Fibroblast of pulmonary artery (primary cell): ENCODE results near the gene AUTS2.

Experiments used
- DNase-seq: peaks from one replicate; pipeline ENCODE4 v3.0.0-alpha.2; 2010; ENCODE audit warnings: low read depth
- H3K4me3 ChIP-seq: replicated peaks from 2 replicates; pipeline ENCODE4 v1.5.1; 2011; ENCODE audit warnings: low read depth, mild to moderate bottlenecking, control low read depth, low read length, moderate library complexity
- CTCF ChIP-seq: IDR thresholded peaks from 2 replicates; pipeline ENCODE4 v1.5.1; 2011; ENCODE audit warnings: mild to moderate bottlenecking, control low read depth, low read length, inconsistent platforms; ENCODE audit errors: missing control alignments

Gene AUTS2

DNA sequence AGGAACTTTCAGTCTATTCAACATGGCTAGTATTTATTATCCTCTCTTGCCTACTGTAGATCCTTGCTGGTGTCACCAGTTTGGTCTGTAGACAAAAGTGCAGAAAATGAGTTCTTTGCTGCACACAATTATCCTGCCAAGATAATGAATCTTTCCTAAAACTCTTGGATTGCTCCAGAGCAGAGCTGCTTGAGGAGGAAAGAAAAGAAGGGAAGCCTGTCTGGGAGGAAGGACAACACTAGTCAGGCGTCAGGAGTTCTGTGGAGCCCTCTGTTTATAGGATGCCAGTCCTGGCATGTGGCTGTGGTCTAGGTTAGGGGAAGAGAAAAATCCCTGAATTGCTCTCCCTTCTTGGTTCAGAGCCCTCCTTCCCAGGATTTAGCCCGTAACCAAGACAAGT, 1103.7 kb downstream of the AUTS2 start:
- H3K4me3 ChIP-seq: no peak overlapping the region
- DNase-seq: no peak
- TF ChIP-seq CTCF: no peak

GRCh38 chr7:70703785-70704184, 1105.5 kb downstream of the AUTS2 start:
- DNase-seq: no peak
- no peak for TF ChIP-seq CTCF
- no peak overlapping the region for H3K4me3 ChIP-seq

DNA sequence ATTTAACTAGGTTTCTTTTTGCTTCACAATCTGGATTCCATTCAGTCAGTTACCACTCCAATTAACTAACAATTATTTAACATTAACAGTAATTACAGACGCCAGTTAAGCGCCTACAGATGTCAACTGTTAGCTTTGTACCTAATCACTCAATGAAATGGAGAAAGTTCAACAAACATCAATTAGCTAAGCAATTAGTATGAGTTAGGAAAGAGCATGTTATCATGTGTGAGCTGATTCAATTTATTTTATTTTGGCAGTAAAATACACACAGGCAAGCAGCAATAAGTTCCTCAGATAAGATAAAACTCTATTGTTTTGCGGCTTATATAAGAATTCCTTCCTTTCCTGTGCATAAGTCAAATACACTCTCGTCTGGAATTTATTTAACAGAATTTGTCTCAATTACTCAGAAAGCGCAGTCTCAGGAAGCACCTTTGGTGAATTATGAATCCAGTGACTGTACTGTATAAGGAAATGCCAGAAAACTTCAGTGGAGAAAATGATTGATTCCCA, 1106.6 kb downstream of the AUTS2 start:
- H3K4me3 ChIP-seq: no peak overlapping the region
- TF ChIP-seq CTCF: no peak
- DNase-seq: peak; percentile 51

DNA sequence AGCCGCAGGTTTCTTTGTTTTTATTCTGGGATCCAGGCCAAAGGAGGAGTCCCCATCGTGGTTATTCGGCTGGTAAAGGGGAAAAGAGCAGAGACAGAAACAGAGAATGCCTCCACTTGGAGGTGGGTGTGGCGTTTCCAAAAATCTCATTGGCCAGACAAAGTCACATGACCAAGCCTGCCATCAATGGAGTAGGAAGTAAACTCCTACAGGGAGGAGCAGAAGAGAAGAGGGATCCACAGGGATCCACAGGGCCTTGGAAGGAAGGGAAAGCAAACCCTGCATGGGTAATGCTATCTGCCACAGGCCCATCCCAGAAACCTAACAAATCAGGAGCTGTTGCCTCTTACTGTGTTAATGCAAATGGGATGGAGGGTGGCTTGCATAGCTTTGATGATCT, 1107.9 kb downstream of the AUTS2 start:
- TF ChIP-seq CTCF: no peak
- no peak overlapping the region for H3K4me3 ChIP-seq
- no peak for DNase-seq

- TF ChIP-seq CTCF: no peak
- no peak overlapping the region for H3K4me3 ChIP-seq
- no peak for DNase-seq
Observed at GRCh38 chr7:70706698-70707097, 1108.4 kb downstream of the AUTS2 start.

- DNase-seq: no peak
- H3K4me3 ChIP-seq: no peak overlapping the region
- TF ChIP-seq CTCF: no peak
Observed at GRCh38 chr7:70707823-70708243, 1109.6 kb downstream of the AUTS2 start.

DNA sequence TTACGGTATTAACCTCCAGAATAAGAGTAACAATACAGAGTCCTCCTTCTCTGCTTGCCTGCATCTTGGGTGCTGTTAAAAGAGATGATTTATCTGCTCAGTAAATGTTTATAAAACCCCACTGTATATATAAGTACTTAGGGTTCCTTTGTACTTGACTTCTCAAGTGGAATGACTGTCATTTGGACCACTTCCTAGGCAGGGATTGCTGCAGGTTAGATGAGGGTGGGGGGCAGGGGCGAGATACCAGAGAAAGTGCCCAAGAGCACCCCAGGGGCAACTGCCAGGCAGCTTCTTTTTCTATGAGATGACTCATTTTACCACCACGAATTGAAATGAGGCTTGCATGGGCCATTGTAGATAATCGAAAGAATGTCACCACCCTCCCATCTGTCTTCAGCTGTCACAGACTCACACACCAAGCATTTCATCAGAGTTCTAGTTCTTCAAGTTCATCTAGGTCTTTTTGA, 1111.8 kb downstream of the AUTS2 start:
- peak; percentile 59 for DNase-seq
- H3K4me3 ChIP-seq: no peak overlapping the region
- TF ChIP-seq CTCF: no peak
